SU-DHL-6 (cell line): Measurements from ENCODE around the gene PPP1R37.

Experiments
- H2AFZ ChIP-seq: fragments of 200-600 bp; sonication (generic); 2 replicates; pipeline ENCODE4 v1.6.1; 2014; ENCODE audit warnings: low read depth, mild to moderate bottlenecking, moderate library complexity, mixed read lengths, antibody characterized with exemption, low read length; ENCODE audit not compliant: severe bottlenecking
- H3F3A ChIP-seq: fragments of 200-600 bp; shearing (Covaris generic); 2 replicates; pipeline ENCODE4 v1.6.0; 2016; ENCODE audit warnings: antibody characterized with exemption, mild to moderate bottlenecking; ENCODE audit not compliant: insufficient read depth
- H3K27ac ChIP-seq: fragments of 200-600 bp; sonication (generic); 2 replicates; pipeline ENCODE4 v1.5.1; 2016; ENCODE audit warnings: low read depth, mild to moderate bottlenecking, low read length, moderate library complexity, mixed read lengths
- H3K27me3 ChIP-seq: fragments of 200-600 bp; sonication (generic), shearing (Covaris generic); 2 replicates; pipeline ENCODE4 v1.6.0; 2014; ENCODE audit warnings: mild to moderate bottlenecking, low read length
- H3K36me3 ChIP-seq: fragments of 200-600 bp; sonication (generic); 2 replicates; pipeline ENCODE4 v1.6.1; 2014; ENCODE audit warnings: mild to moderate bottlenecking, low read length, mixed read lengths
- H3K4me2 ChIP-seq: fragments of 300-600, 200-600 bp; shearing (Covaris generic), sonication (generic); 2 replicates; pipeline ENCODE4 v1.6.0; 2014; ENCODE audit warnings: low read length, low read depth, mild to moderate bottlenecking; ENCODE audit not compliant: poor library complexity, severe bottlenecking
- H3K4me3 ChIP-seq: fragments of 200-600 bp; sonication (generic); 2 replicates; pipeline ENCODE4 v1.5.1; 2014; ENCODE audit warnings: antibody characterized with exemption, low read length, mild to moderate bottlenecking, mixed read lengths; ENCODE audit not compliant: insufficient read depth, poor library complexity, severe bottlenecking
- H3K79me2 ChIP-seq: fragments of 200-600 bp; sonication (generic); 2 replicates; pipeline ENCODE4 v1.6.1; 2014; ENCODE audit warnings: mild to moderate bottlenecking, low read length, moderate library complexity; ENCODE audit not compliant: insufficient read depth
- H3K9ac ChIP-seq: fragments of 200-600 bp; sonication (generic); 2 replicates; pipeline ENCODE4 v1.7.0; 2014; ENCODE audit warnings: mild to moderate bottlenecking, low read length
- H3K9me2 ChIP-seq: fragments of 200-600 bp; sonication (generic); replicated peaks from 2 replicates; pipeline ENCODE4 v1.6.1; 2014; ENCODE audit warnings: low read length; ENCODE audit not compliant: insufficient read depth
- H3K9me3 ChIP-seq: fragments of 200-600 bp; sonication (generic); 2 replicates; pipeline ENCODE4 v1.6.1; 2014; ENCODE audit warnings: low read length, mixed read lengths; ENCODE audit not compliant: insufficient read depth
- H4K20me1 ChIP-seq: fragments of 200-600 bp; sonication (generic); 2 replicates; pipeline ENCODE4 v1.6.1; 2014; ENCODE audit warnings: low read depth, mild to moderate bottlenecking, antibody characterized with exemption, low read length, moderate library complexity, mixed read lengths
- EZH2phosphoT487 ChIP-seq: fragments of 200-600 bp; sonication (generic), shearing (Covaris generic); conservative IDR thresholded peaks from 2 replicates; pipeline ENCODE4 v1.6.1; 2018; ENCODE audit warnings: mild to moderate bottlenecking, antibody characterized with exemption, low read length, moderate library complexity, mixed read lengths
- TF ChIP-seq, protein P1 (sequence below): fragments of 200-600 bp; sonication (generic); IDR thresholded peaks from one replicate; pipeline ENCODE4 v1.5.1; 2017; ENCODE audit warnings: antibody characterized with exemption, mild to moderate bottlenecking, low read length, moderate library complexity; ENCODE audit not compliant: insufficient read depth, poor library complexity, severe bottlenecking

PPP1R37 gene

GRCh38 chr19:45133661-45134060, 40.7 kb downstream of the PPP1R37 start:
- Histone ChIP-seq H3K79me2 (peaks cover 4% of the 10 kb centered on the region; the same call in 1 of the 2 replicates), H3K4me2 (no peak overlapping the region), H2AFZ (no peak overlapping the region), H4K20me1 (no peaks in the 10 kb centered on the region), H3K4me3 (no peak overlapping the region), H3K36me3 (no peaks in the 10 kb centered on the region), H3K27me3 (no peaks in the 10 kb centered on the region), H3K9me3 (no peaks in the 10 kb centered on the region), H3F3A (no peaks in the 10 kb centered on the region), H3K9ac (no peak overlapping the region), H3K27ac (no peak overlapping the region), H3K9me2 (no peaks in the 10 kb centered on the region)
- no peak for TF ChIP-seq EZH2phosphoT487
- TF ChIP-seq, protein P1, sequence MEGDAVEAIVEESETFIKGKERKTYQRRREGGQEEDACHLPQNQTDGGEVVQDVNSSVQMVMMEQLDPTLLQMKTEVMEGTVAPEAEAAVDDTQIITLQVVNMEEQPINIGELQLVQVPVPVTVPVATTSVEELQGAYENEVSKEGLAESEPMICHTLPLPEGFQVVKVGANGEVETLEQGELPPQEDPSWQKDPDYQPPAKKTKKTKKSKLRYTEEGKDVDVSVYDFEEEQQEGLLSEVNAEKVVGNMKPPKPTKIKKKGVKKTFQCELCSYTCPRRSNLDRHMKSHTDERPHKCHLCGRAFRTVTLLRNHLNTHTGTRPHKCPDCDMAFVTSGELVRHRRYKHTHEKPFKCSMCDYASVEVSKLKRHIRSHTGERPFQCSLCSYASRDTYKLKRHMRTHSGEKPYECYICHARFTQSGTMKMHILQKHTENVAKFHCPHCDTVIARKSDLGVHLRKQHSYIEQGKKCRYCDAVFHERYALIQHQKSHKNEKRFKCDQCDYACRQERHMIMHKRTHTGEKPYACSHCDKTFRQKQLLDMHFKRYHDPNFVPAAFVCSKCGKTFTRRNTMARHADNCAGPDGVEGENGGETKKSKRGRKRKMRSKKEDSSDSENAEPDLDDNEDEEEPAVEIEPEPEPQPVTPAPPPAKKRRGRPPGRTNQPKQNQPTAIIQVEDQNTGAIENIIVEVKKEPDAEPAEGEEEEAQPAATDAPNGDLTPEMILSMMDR = no peak

- H3K79me2 ChIP-seq = peaks cover 4% of the 10 kb centered on the region; the same call in 1 of the 2 replicates
- H3F3A ChIP-seq = no peaks in the 10 kb centered on the region
- no peak overlapping the region for H3K27ac ChIP-seq
- H3K4me3 ChIP-seq = no peak overlapping the region
- no peak overlapping the region for H3K4me2 ChIP-seq
- H3K9me2 ChIP-seq = no peaks in the 10 kb centered on the region
- no peak for TF ChIP-seq EZH2phosphoT487
- TF ChIP-seq, protein P1 = no peak
- H3K9me3 ChIP-seq = no peaks in the 10 kb centered on the region
- no peak overlapping the region for H3K9ac ChIP-seq
- H2AFZ ChIP-seq = no peak overlapping the region
- no peaks in the 10 kb centered on the region for H3K27me3 ChIP-seq
- H3K36me3 ChIP-seq = no peaks in the 10 kb centered on the region
- no peaks in the 10 kb centered on the region for H4K20me1 ChIP-seq
Measured at GRCh38 chr19:45135176-45135885, 42.4 kb downstream of the PPP1R37 start.

GRCh38 chr19:45136507-45137178, 43.7 kb downstream of the PPP1R37 start:
- Histone ChIP-seq H3K9me3 (no peaks in the 10 kb centered on the region), H3F3A (no peaks in the 10 kb centered on the region), H3K4me2 (peak overlapping the region; percentile 42), H3K27me3 (no peaks in the 10 kb centered on the region), H2AFZ (no peak overlapping the region), H3K9me2 (no peaks in the 10 kb centered on the region), H3K79me2 (peaks cover 4% of the 10 kb centered on the region; the same call in 1 of the 2 replicates), H3K4me3 (no peak overlapping the region), H3K9ac (peak overlapping the region; percentile 20; the same call in 1 of the 2 replicates), H4K20me1 (no peaks in the 10 kb centered on the region), H3K27ac (peak overlapping the region; percentile 57), H3K36me3 (no peaks in the 10 kb centered on the region)
- TF ChIP-seq, protein P1 = no peak
